Measurements from ENCODE around the gene SYNRG.
A peak's percentile ranks its signal among the peaks of the same experiment; 100 is the strongest.
"Not testable (repeated sequence)": the region's sequence is repeated elsewhere in the genome, so short reads cannot be mapped to it uniquely, and the experiment has no call there.

The SYNRG gene

DNA sequence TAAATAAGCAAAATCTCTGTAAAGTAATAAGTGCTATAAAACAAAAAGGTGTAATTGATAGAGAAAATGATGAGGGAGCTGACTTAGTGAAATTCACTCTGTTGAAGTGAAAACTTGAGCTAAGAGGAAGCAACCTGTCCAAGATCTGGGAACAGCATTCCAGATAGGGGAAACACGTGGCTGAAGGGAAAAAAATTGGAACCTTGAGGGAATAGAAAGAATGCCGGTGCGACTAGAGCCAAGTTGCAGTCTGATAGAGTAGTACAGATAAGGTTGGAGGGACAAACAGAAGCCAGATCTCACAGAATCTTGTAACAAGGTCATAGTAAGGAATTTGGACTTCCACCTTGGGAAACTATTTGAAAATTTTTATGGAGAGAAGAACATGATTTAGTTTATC, 34.7 kb upstream of the SYNRG start:
- no peak for DNase-seq (ENCODE audit: low read depth)
- peak overlapping the region; percentile 97 for H3K4me3 ChIP-seq (ENCODE audit: low read depth, low read length)
- TF ChIP-seq, protein P1, sequence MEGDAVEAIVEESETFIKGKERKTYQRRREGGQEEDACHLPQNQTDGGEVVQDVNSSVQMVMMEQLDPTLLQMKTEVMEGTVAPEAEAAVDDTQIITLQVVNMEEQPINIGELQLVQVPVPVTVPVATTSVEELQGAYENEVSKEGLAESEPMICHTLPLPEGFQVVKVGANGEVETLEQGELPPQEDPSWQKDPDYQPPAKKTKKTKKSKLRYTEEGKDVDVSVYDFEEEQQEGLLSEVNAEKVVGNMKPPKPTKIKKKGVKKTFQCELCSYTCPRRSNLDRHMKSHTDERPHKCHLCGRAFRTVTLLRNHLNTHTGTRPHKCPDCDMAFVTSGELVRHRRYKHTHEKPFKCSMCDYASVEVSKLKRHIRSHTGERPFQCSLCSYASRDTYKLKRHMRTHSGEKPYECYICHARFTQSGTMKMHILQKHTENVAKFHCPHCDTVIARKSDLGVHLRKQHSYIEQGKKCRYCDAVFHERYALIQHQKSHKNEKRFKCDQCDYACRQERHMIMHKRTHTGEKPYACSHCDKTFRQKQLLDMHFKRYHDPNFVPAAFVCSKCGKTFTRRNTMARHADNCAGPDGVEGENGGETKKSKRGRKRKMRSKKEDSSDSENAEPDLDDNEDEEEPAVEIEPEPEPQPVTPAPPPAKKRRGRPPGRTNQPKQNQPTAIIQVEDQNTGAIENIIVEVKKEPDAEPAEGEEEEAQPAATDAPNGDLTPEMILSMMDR (IDR thresholded peaks at IDR 0.05; ENCODE audit: low read depth, low read length) = no peak
- TF ChIP-seq POLR2A (IDR thresholded peaks at IDR 0.05; ENCODE audit: extremely low read depth, insufficient read length) = no peak
- TF ChIP-seq MAX (IDR thresholded peaks at IDR 0.05; ENCODE audit: low read depth, low read length) = no peak
- no peak for TF ChIP-seq MYC (IDR thresholded peaks at IDR 0.05; ENCODE audit: low read depth, low read length)

- peak within 1 kb of the TSS; percentile 97 for H3K4me3 ChIP-seq (ENCODE audit: low read depth, low read length)
- TF ChIP-seq MAX (IDR thresholded peaks at IDR 0.05; ENCODE audit: low read depth, low read length) (peak; percentile 39), POLR2A (IDR thresholded peaks at IDR 0.05; ENCODE audit: extremely low read depth, insufficient read length) (peak; percentile 87), MYC (IDR thresholded peaks at IDR 0.05; ENCODE audit: low read depth, low read length) (peak; percentile 66; the same call in 1 of the 2 replicates)
- TF ChIP-seq, protein P1 (IDR thresholded peaks at IDR 0.05; ENCODE audit: low read depth, low read length) = no peak
- DNase-seq (ENCODE audit: low read depth) = peak; percentile 92
Measured at GRCh38 chr17:37643118-37643766, 34.0 kb upstream of the SYNRG start, which contains the start of gene DDX52. Gene DDX52, minus strand, starts transcription at chr17:37643446. Its CDS starts 26 bp downstream, at chr17:37643420.

DNA sequence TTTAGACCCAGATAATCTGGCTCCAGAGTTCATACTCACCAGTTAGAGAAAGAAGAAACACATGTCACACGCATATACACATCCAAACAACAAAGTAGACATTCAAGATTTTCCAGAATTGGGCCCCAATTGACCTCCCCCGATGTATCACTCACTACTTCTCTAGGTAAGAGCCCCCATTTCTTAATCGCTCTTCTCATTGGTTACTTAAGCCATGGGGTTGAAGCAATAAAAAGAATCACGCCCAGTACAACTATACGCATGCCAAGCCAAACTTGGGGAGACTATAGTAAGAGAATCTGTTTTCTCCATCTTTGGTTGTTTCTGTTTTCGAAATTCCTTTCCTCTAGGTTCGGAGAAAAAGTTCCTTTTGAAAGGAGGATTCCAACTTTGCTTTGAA, 33.5 kb upstream of the SYNRG start:
- peak; percentile 45 for DNase-seq (ENCODE audit: low read depth)
- H3K4me3 ChIP-seq (ENCODE audit: low read depth, low read length) = peak overlapping the region; percentile 97
- TF ChIP-seq, protein P1 (IDR thresholded peaks at IDR 0.05; ENCODE audit: low read depth, low read length) = no peak
- TF ChIP-seq MAX (IDR thresholded peaks at IDR 0.05; ENCODE audit: low read depth, low read length) (no peak), MYC (IDR thresholded peaks at IDR 0.05; ENCODE audit: low read depth, low read length) (no peak), POLR2A (IDR thresholded peaks at IDR 0.05; ENCODE audit: extremely low read depth, insufficient read length) (no peak)

DNA sequence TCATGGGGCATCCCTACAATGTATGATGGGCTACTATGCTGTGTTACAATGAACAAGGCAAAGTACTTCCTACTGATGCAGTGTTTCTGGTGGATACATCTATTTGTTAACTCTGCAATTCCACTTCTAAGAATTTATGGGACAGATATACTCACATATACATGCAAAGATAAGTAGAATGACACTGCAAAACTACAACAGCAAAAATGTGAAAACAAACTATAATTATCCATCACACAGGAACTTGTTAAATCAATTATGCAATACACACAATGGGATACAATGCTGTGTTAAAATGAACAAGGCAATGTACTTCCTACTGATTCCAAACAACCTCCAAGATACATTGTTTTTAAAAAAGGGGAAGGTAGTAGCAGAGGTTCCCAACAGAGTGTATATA, 30.8 kb upstream of the SYNRG start:
- peak overlapping the region; percentile 2 for H3K4me3 ChIP-seq (ENCODE audit: low read depth, low read length)
- DNase-seq (ENCODE audit: low read depth) = peak; percentile 31
- TF ChIP-seq POLR2A (IDR thresholded peaks at IDR 0.05; ENCODE audit: extremely low read depth, insufficient read length) (no peak), MYC (IDR thresholded peaks at IDR 0.05; ENCODE audit: low read depth, low read length) (no peak), MAX (IDR thresholded peaks at IDR 0.05; ENCODE audit: low read depth, low read length) (no peak)
- TF ChIP-seq, protein P1 (IDR thresholded peaks at IDR 0.05; ENCODE audit: low read depth, low read length) = no peak

DNA sequence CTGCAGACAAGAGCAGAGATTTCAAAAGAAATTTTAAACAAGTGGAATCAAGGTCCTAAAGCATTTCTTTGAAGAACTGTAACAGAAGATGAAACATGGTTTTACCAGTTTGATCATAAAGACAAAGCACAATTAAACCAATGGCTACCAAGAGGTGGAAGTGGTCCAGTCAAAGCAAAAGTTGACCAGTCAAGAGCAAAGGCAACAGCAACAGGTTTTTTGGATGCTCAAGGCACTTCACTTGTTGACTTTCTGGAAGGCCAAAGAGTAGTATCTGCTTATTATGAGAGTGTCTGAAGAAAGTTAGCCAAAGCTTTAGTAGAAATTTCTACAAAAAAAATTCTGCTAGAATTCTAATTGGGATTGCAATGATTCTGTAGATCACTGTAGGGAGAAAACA, 28.7 kb upstream of the SYNRG start:
- TF ChIP-seq MAX (IDR thresholded peaks at IDR 0.05; ENCODE audit: low read depth, low read length) (no peak), MYC (IDR thresholded peaks at IDR 0.05; ENCODE audit: low read depth, low read length) (no peak), POLR2A (IDR thresholded peaks at IDR 0.05; ENCODE audit: extremely low read depth, insufficient read length) (no peak)
- TF ChIP-seq, protein P1 (IDR thresholded peaks at IDR 0.05; ENCODE audit: low read depth, low read length) = no peak

GRCh38 chr17:37616430-37616829, 7.2 kb upstream of the SYNRG start:
- not testable (repeated sequence) for DNase-seq (ENCODE audit: low read depth); H3K4me3 ChIP-seq (ENCODE audit: low read depth, low read length)

More for the DNA sequence above, 28.7 kb upstream of the SYNRG start:
- no peak overlapping the region for H3K4me3 ChIP-seq (ENCODE audit: low read depth, low read length)
- no peak for DNase-seq (ENCODE audit: low read depth)

All from NB4 (cell line).